ENCODE measurements around the gene DEFB126.

Gene DEFB126

DNA sequence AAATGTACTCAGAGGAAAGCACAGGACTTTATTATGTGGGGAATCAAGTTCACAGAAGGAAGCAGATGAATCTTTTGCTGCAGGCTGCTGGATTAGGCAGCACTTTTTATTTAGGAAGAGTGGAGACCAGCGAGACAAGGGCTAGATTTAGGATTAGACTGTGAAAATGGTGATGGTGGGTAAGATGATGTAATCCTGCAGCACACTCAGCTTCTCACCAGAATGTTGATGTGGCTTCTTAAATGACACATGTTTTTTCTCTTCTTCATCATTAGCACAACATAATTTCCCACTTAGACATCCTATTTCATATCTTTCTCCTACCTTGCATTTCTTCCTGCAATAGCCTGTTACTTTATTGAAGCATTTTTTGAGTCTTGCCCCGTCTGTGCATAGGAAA, 45.3 kb downstream of the DEFB126 start:
- no peak for TF ChIP-seq CTCF (IDR thresholded peaks at IDR 0.05)

DNA sequence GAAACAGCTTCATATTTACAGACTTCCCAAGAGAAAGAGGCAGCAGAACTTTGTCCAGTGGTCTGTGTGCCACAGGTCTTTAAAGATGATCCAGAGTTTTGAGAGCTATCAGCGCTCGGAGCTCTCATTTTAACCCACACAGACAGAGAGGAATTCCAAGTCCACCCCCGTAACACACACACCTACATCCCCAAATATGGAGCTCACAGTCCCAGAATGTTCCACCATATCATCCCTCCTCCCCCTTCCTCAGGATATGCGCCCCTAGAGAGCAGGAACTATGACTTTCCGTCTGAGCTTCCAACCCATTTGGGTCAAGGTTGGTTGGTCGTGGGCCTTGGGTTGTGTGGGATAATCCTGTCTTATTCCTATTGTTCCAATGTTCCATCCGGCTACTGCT, 47.2 kb downstream of the DEFB126 start, which contains the start of gene DEFB128:
Gene DEFB128, minus strand, starts transcription at position 101 of the 400 bp plus-strand sequence. Its CDS starts 88 bp downstream, at position 13.
- no peak for TF ChIP-seq CTCF (IDR thresholded peaks at IDR 0.05)
